Measurements from ENCODE around the gene PCDH12.

PCDH12 gene

DNA sequence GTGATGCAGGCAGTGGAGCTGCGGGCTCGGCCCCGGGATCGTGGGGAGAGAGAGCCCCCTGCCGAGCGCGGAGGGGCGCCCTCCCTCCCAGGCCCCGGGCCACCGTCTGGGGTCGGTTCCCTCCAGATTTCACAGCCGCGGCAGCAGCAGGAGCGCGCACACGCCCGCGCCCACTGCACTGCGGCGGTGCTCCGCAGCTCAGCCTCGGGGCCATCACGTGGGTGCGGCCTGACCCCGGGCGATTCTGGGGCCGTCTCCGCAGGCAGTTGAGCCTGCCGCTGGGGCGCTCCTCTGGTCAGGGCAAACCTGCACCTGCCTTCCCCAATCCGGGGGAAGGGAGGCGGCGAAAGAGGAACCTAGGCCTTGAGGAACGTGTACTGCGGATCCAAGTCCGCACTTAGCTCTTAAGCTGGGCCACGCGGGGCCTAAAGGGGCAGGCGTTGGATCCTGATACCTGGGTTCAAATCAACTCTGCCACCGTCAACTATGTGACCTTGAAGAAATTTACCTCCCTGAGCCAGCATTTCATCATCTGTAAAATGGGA lies 43.7 kb downstream of the PCDH12 start:
- H3K79me2 ChIP-seq (ENCODE audit: control insufficient read depth, low read length), result no peaks in the 10 kb centered on the region
- no peaks in the 10 kb centered on the region for H3K9me2 ChIP-seq (replicated peaks; ENCODE audit: control insufficient read depth, low read length)
- no peaks in the 10 kb centered on the region for H3K36me3 ChIP-seq (ENCODE audit: control insufficient read depth, low read length)
- H3F3A ChIP-seq (ENCODE audit: control insufficient read depth, insufficient read depth), result 0 out of 2 replicates have a peak, but pooled peaks cover 8% of the 10 kb centered on the region
- H3K27ac ChIP-seq (ENCODE audit: low read depth, low read length), result no peak overlapping the region
- peaks cover 12% of the 10 kb centered on the region for H3K27me3 ChIP-seq (ENCODE audit: control insufficient read depth, low read length)
- peak overlapping the region; percentile 48 for H3K4me3 ChIP-seq (ENCODE audit: low read length)
- TF ChIP-seq CTCF (IDR thresholded peaks at IDR 0.05; ENCODE audit: low read depth, low read length, poor library complexity, severe bottlenecking), result peak; percentile 70
- no peak for TF ChIP-seq EZH2phosphoT487 (IDR thresholded peaks at IDR 0.05; ENCODE audit: borderline replicate concordance, low read length)
- no peaks in the 10 kb centered on the region for H4K20me1 ChIP-seq (ENCODE audit: control insufficient read depth, insufficient read depth, low read depth, low read length)
- peaks cover 33% of the 10 kb centered on the region for H3K4me1 ChIP-seq (ENCODE audit: control insufficient read depth, low read length)
- no peaks in the 10 kb centered on the region for H3K9me3 ChIP-seq (ENCODE audit: control insufficient read depth, insufficient read depth, low read length)
- H3K4me2 ChIP-seq (ENCODE audit: low read length), result peak overlapping the region; percentile 67

- H3K9me2 ChIP-seq (replicated peaks; ENCODE audit: control insufficient read depth, low read length), result no peaks in the 10 kb centered on the region
- H3K4me3 ChIP-seq (ENCODE audit: low read length), result peak overlapping the region; percentile 48
- H3K4me1 ChIP-seq (ENCODE audit: control insufficient read depth, low read length), result peaks cover 33% of the 10 kb centered on the region
- H3F3A ChIP-seq (ENCODE audit: control insufficient read depth, insufficient read depth), result 0 out of 2 replicates have a peak, but pooled peaks cover 8% of the 10 kb centered on the region
- H3K9me3 ChIP-seq (ENCODE audit: control insufficient read depth, insufficient read depth, low read length), result no peaks in the 10 kb centered on the region
- H3K79me2 ChIP-seq (ENCODE audit: control insufficient read depth, low read length), result no peaks in the 10 kb centered on the region
- peak overlapping the region; percentile 67 for H3K4me2 ChIP-seq (ENCODE audit: low read length)
- TF ChIP-seq EZH2phosphoT487 (IDR thresholded peaks at IDR 0.05; ENCODE audit: borderline replicate concordance, low read length) (no peak), CTCF (IDR thresholded peaks at IDR 0.05; ENCODE audit: low read depth, low read length, poor library complexity, severe bottlenecking) (no peak)
- no peaks in the 10 kb centered on the region for H3K36me3 ChIP-seq (ENCODE audit: control insufficient read depth, low read length)
- H4K20me1 ChIP-seq (ENCODE audit: control insufficient read depth, insufficient read depth, low read depth, low read length), result no peaks in the 10 kb centered on the region
- no peak overlapping the region for H3K27ac ChIP-seq (ENCODE audit: low read depth, low read length)
- peaks cover 12% of the 10 kb centered on the region for H3K27me3 ChIP-seq (ENCODE audit: control insufficient read depth, low read length)
Measured at GRCh38 chr5:141913560-141914198, 44.3 kb downstream of the PCDH12 start.

GRCh38 chr5:141910271-141910673 lies 47.7 kb downstream of the PCDH12 start:
- H3K4me3 ChIP-seq (ENCODE audit: low read length), result no peak overlapping the region
- no peak overlapping the region for H3K4me2 ChIP-seq (ENCODE audit: low read length)
- H3K4me1 ChIP-seq (ENCODE audit: control insufficient read depth, low read length), result peaks cover 17% of the 10 kb centered on the region
- no peaks in the 10 kb centered on the region for H3K79me2 ChIP-seq (ENCODE audit: control insufficient read depth, low read length)
- H3K27ac ChIP-seq (ENCODE audit: low read depth, low read length), result no peak overlapping the region
- H3K27me3 ChIP-seq (ENCODE audit: control insufficient read depth, low read length), result peaks cover 12% of the 10 kb centered on the region
- H4K20me1 ChIP-seq (ENCODE audit: control insufficient read depth, insufficient read depth, low read depth, low read length), result no peaks in the 10 kb centered on the region
- TF ChIP-seq EZH2phosphoT487 (IDR thresholded peaks at IDR 0.05; ENCODE audit: borderline replicate concordance, low read length) (no peak), CTCF (IDR thresholded peaks at IDR 0.05; ENCODE audit: low read depth, low read length, poor library complexity, severe bottlenecking) (no peak)
- 0 out of 2 replicates have a peak, but pooled peaks cover 6% of the 10 kb centered on the region for H3F3A ChIP-seq (ENCODE audit: control insufficient read depth, insufficient read depth)
- H3K9me3 ChIP-seq (ENCODE audit: control insufficient read depth, insufficient read depth, low read length), result peaks cover 3% of the 10 kb centered on the region; the same call in 1 of the 2 replicates
- H3K9me2 ChIP-seq (replicated peaks; ENCODE audit: control insufficient read depth, low read length), result no peaks in the 10 kb centered on the region
- no peaks in the 10 kb centered on the region for H3K36me3 ChIP-seq (ENCODE audit: control insufficient read depth, low read length)
